Measurements from ENCODE around the gene CEP126. TPM values are rescaled to one million over a fixed set of nuclear protein-coding genes. Genes with fewer than 3 reads are reported as not detected.

The CEP126 gene
- total and polyA plus RNA-seq, 5 donors from 2014 or later, result 0.13 to 0.64 (median 0.42) TPM

DNA sequence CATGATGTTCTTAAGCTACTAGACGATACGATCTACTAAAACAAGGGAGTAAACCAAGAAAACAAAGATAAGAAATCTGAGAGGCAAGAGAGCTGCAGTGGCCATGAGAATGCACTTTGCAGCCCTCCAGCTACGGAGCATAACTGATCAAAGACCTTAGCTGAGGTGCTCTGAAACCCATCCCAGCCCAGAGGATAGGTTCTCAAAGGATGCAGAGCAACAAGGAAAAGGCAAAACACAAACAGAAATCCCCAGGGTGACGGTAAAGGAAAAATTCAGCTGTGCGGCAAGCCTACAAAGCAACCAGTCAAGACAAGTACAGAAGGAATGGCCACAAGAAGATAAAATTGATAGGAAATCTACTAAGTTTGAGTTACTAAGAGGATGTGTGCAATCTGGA lies 99.9 kb downstream of the CEP126 start:
- no peaks in the 10 kb centered on the region for H3K36me3 ChIP-seq (ENCODE audit: control insufficient read depth, insufficient read depth, low read length)
- no peak for ATAC-seq (ENCODE audit: low read depth in 2 of 2)
- H3K27me3 Mint-ChIP-seq, result peaks cover 12% of the 10 kb centered on the region
- no peak overlapping the region for H3K27ac Mint-ChIP-seq
- H3K36me3 Mint-ChIP-seq, result no peaks in the 10 kb centered on the region
- no peak overlapping the region for H3K4me3 Mint-ChIP-seq
- no peak overlapping the region for H3K4me3 ChIP-seq (ENCODE audit: low read depth, low read length)
- H3K27ac ChIP-seq (ENCODE audit: insufficient read depth, low read length, poor library complexity, severe bottlenecking), result no peak overlapping the region
- no peaks in the 10 kb centered on the region for H3K9me3 ChIP-seq (ENCODE audit: control insufficient read depth in 2 of 2, low read length in 2 of 2)
- no peaks in the 10 kb centered on the region for H3K4me1 ChIP-seq (ENCODE audit: control insufficient read depth, insufficient read depth, low read length, poor library complexity, severe bottlenecking)
- no peak for DNase-seq
- H3K27me3 ChIP-seq (ENCODE audit: control insufficient read depth, insufficient read depth, low read length), result peaks cover 2% of the 10 kb centered on the region
- H3K4me1 Mint-ChIP-seq, result no peaks in the 10 kb centered on the region
- H3K9me3 Mint-ChIP-seq, result peaks cover 0 to 2% (median 0%) of the 10 kb centered on the region in 7 donors

DNA sequence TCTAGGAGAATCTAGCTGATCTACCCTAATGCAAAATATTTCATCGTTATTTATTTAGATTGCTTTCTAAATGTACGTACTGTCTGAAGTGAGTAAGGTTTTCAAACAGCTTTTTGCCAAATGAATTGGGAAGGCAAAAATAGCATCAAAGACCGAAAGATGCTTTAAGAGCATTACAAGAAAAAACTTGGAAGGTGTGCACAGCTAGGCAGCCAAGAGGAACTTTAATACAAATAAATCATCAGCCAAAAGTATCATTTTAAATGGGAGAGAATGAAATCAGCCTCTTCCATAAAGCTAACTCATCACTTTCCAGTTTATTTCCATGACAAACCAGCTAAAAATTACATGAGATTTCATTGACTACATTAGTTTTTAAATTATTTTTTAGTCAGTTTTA lies 102.2 kb downstream of the CEP126 start:
- no peaks in the 10 kb centered on the region for H3K9me3 ChIP-seq (ENCODE audit: control insufficient read depth in 2 of 2, low read length in 2 of 2)
- H3K4me1 ChIP-seq (ENCODE audit: control insufficient read depth, insufficient read depth, low read length, poor library complexity, severe bottlenecking), result no peaks in the 10 kb centered on the region
- H3K36me3 Mint-ChIP-seq, result no peaks in the 10 kb centered on the region
- peaks cover 2% of the 10 kb centered on the region for H3K27me3 ChIP-seq (ENCODE audit: control insufficient read depth, insufficient read depth, low read length)
- H3K36me3 ChIP-seq (ENCODE audit: control insufficient read depth, insufficient read depth, low read length), result no peaks in the 10 kb centered on the region
- DNase-seq, result no peak
- no peak overlapping the region for H3K4me3 ChIP-seq (ENCODE audit: low read depth, low read length)
- no peak overlapping the region for H3K27ac ChIP-seq (ENCODE audit: insufficient read depth, low read length, poor library complexity, severe bottlenecking)
- H3K4me1 Mint-ChIP-seq, result no peaks in the 10 kb centered on the region
- no peak overlapping the region for H3K27ac Mint-ChIP-seq
- peaks cover 7% of the 10 kb centered on the region for H3K27me3 Mint-ChIP-seq
- no peak overlapping the region for H3K4me3 Mint-ChIP-seq
- ATAC-seq (ENCODE audit: low read depth in 2 of 2), result no peak
- peaks cover 0 to 2% (median 0%) of the 10 kb centered on the region in 7 donors for H3K9me3 Mint-ChIP-seq

DNA sequence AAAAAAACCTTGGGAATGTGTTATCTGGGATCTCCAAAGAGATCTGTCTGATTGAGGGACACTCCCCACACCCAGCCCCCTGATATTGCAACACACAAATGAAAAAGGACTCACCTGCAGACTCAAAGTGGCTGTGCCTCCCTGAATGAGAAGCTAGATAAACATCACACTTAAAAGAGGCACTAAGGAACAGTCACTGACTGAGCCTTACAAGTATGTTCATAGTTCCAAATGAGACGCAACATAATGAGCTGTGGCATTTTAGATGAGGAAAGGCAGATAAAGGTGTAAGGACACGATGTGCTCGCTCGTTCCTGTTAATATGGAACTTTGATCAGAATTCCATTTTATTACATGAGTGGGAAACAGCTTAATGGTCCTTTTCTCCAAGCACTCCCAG lies 111.4 kb downstream of the CEP126 start:
- Mint-ChIP-seq H3K27ac (no peak overlapping the region), H3K36me3 (no peaks in the 10 kb centered on the region), H3K4me3 (no peak overlapping the region), H3K4me1 (no peaks in the 10 kb centered on the region), H3K27me3 (peaks cover 21% of the 10 kb centered on the region), H3K9me3 (peaks cover 0 to 3% (median 0%) of the 10 kb centered on the region in 7 donors)
- no peak for DNase-seq
- Histone ChIP-seq H3K9me3 (ENCODE audit: control insufficient read depth in 2 of 2, low read length in 2 of 2) (no peaks in the 10 kb centered on the region), H3K36me3 (ENCODE audit: control insufficient read depth, insufficient read depth, low read length) (no peaks in the 10 kb centered on the region), H3K27me3 (ENCODE audit: control insufficient read depth, insufficient read depth, low read length) (peaks cover 3% of the 10 kb centered on the region), H3K4me3 (ENCODE audit: low read depth, low read length) (no peak overlapping the region), H3K4me1 (ENCODE audit: control insufficient read depth, insufficient read depth, low read length, poor library complexity, severe bottlenecking) (no peaks in the 10 kb centered on the region), H3K27ac (ENCODE audit: insufficient read depth, low read length, poor library complexity, severe bottlenecking) (no peak overlapping the region)
- ATAC-seq (ENCODE audit: low read depth in 2 of 2), result no peak

DNA sequence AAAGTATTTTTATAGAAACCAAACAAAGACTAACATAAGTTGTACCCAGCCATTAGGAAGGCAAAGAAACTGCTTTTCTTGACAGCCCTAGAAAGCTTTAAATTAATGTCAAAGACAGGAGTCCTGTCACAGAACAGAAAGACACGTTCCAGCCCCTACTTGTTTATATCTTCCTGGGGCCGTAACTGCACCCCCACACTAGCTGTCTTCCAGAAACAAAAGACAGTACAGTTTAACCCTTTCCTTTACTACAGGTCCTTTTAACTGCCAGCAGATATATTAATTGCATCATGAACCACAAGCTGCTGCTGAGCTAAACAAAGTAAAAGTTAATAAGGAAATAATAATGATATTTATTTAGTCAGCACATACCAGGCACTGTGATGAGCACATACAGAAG lies 112.1 kb downstream of the CEP126 start:
- Mint-ChIP-seq H3K36me3 (no peaks in the 10 kb centered on the region), H3K27ac (no peak overlapping the region), H3K4me3 (no peak overlapping the region), H3K27me3 (peaks cover 21% of the 10 kb centered on the region), H3K9me3 (peaks cover 0 to 3% (median 0%) of the 10 kb centered on the region in 7 donors), H3K4me1 (no peaks in the 10 kb centered on the region)
- Histone ChIP-seq H3K4me1 (ENCODE audit: control insufficient read depth, insufficient read depth, low read length, poor library complexity, severe bottlenecking) (no peaks in the 10 kb centered on the region), H3K9me3 (ENCODE audit: control insufficient read depth in 2 of 2, low read length in 2 of 2) (no peaks in the 10 kb centered on the region), H3K4me3 (ENCODE audit: low read depth, low read length) (no peak overlapping the region), H3K27me3 (ENCODE audit: control insufficient read depth, insufficient read depth, low read length) (peaks cover 3% of the 10 kb centered on the region), H3K36me3 (ENCODE audit: control insufficient read depth, insufficient read depth, low read length) (no peaks in the 10 kb centered on the region), H3K27ac (ENCODE audit: insufficient read depth, low read length, poor library complexity, severe bottlenecking) (no peak overlapping the region)
- ATAC-seq (ENCODE audit: low read depth in 2 of 2) (no peak), DNase-seq (no peak)

DNA sequence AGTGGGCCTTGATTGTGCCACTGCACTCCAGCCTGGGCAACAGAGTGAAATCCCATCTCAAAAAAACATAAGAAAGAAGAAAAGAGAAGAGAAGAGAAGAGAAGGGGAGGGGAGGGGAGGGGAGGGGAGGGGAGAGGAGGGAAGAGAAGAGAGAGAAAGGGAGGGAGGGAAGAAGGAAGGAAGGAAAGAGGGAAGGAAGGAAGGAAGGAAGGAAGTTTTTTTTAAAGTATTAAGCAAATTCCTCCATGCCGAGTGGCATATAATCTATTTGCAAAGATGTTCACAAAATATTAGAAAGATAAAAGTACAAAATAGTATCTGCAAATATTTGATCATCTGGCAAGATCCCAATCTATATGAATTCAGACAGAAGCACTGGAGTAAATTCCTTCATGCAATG lies 121.9 kb downstream of the CEP126 start:
- no peaks in the 10 kb centered on the region for H3K27me3 ChIP-seq (ENCODE audit: control insufficient read depth, insufficient read depth, low read length)
- H3K27ac ChIP-seq (ENCODE audit: insufficient read depth, low read length, poor library complexity, severe bottlenecking), result no peak overlapping the region
- DNase-seq (no peak), ATAC-seq (ENCODE audit: low read depth in 2 of 2) (no peak)
- Mint-ChIP-seq H3K27me3 (no peaks in the 10 kb centered on the region), H3K36me3 (no peaks in the 10 kb centered on the region), H3K4me1 (no peaks in the 10 kb centered on the region), H3K27ac (no peak overlapping the region), H3K9me3 (peaks cover 0 to 3% (median 0%) of the 10 kb centered on the region in 7 donors), H3K4me3 (no peak overlapping the region)
- no peaks in the 10 kb centered on the region for H3K9me3 ChIP-seq (ENCODE audit: control insufficient read depth in 2 of 2, low read length in 2 of 2)
- no peaks in the 10 kb centered on the region for H3K36me3 ChIP-seq (ENCODE audit: control insufficient read depth, insufficient read depth, low read length)
- H3K4me3 ChIP-seq (ENCODE audit: low read depth, low read length), result no peak overlapping the region
- H3K4me1 ChIP-seq (ENCODE audit: control insufficient read depth, insufficient read depth, low read length, poor library complexity, severe bottlenecking), result no peaks in the 10 kb centered on the region

DNA sequence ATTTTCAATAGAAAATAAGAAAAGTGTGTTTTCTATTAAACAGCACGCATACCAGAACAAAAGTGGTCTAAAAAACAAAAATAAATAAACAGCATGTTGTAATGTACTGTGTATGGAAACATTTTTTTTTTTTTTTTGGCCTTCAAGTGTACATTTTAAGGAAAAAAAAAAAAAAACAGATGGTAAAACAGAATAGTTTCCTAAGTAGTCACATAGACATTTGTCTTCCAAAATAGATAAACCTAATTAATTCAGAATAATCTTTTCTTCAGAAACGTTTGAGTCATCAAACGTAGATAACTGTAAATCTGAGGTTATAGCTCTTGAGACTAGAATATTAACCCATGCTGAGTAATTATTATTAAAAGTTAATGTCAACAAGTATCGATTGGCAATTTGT lies 132.0 kb downstream of the CEP126 start:
- DNase-seq (no peak), ATAC-seq (ENCODE audit: low read depth in 2 of 2) (no peak)
- no peaks in the 10 kb centered on the region for H3K9me3 ChIP-seq (ENCODE audit: control insufficient read depth in 2 of 2, low read length in 2 of 2)
- no peak overlapping the region for H3K4me3 ChIP-seq (ENCODE audit: low read depth, low read length)
- H3K4me1 ChIP-seq (ENCODE audit: control insufficient read depth, insufficient read depth, low read length, poor library complexity, severe bottlenecking), result peaks cover 8% of the 10 kb centered on the region
- H3K27ac Mint-ChIP-seq, result no peak overlapping the region
- no peaks in the 10 kb centered on the region for H3K36me3 ChIP-seq (ENCODE audit: control insufficient read depth, insufficient read depth, low read length)
- peaks cover 0 to 4% (median 0%) of the 10 kb centered on the region in 7 donors for H3K9me3 Mint-ChIP-seq
- H3K36me3 Mint-ChIP-seq, result no peaks in the 10 kb centered on the region
- peaks cover 0 to 10% (median 4%) of the 10 kb centered on the region in 4 donors for H3K4me1 Mint-ChIP-seq
- H3K27me3 ChIP-seq (ENCODE audit: control insufficient read depth, insufficient read depth, low read length), result peaks cover 8% of the 10 kb centered on the region
- peaks cover 39% of the 10 kb centered on the region for H3K27me3 Mint-ChIP-seq
- H3K27ac ChIP-seq (ENCODE audit: insufficient read depth, low read length, poor library complexity, severe bottlenecking), result no peak overlapping the region
- H3K4me3 Mint-ChIP-seq, result peak overlapping the region in 2 of 4 donors; percentile 62 to 68

DNA sequence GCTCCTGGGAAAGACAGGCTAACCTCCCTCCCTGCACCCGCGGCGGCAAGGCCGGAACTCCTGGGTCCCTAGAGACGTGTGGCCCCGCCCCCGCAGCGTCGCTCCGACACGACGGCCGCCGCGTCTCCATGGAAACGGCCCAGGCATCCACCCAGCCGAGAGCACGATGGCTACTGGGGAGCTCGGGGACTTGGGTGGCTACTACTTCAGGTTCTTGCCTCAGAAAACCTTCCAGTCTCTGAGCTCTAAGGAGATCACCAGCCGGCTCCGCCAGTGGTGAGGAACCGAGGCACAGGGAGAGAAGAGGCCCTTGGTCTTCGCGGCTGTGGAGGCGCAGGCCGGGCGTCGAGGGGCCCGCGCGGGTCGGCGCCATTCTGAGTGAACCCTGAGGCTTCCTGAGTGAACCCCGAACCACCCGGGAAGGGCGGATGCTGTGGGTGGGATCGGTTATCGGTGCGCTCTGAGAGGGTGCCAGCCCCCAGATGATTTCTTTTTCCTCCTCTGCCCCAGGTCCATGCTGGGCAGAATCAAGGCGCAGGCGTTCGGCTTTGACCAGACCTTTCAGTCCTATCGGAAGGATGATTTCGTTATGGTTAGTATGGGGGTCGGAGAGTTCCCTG lies 132.6 kb downstream of the CEP126 start, which contains the start of gene CFAP300:
CFAP300 (plus strand) TSS at position 133 of the 620 bp plus-strand sequence; CDS start at position 167, 34 bp downstream.
- Histone ChIP-seq H3K9me3 (ENCODE audit: control insufficient read depth in 2 of 2, low read length in 2 of 2) (no peaks in the 10 kb centered on the region), H3K27me3 (ENCODE audit: control insufficient read depth, insufficient read depth, low read length) (peaks cover 8% of the 10 kb centered on the region), H3K36me3 (ENCODE audit: control insufficient read depth, insufficient read depth, low read length) (no peaks in the 10 kb centered on the region), H3K27ac (ENCODE audit: insufficient read depth, low read length, poor library complexity, severe bottlenecking) (no peak within 1 kb of the TSS), H3K4me3 (ENCODE audit: low read depth, low read length) (no peak within 1 kb of the TSS), H3K4me1 (ENCODE audit: control insufficient read depth, insufficient read depth, low read length, poor library complexity, severe bottlenecking) (peaks cover 8% of the 10 kb centered on the region)
- Mint-ChIP-seq H3K27ac (peak within 1 kb of the TSS in 1 of 3 donors; percentile 38), H3K9me3 (peaks cover 0 to 4% (median 0%) of the 10 kb centered on the region in 7 donors), H3K36me3 (no peaks in the 10 kb centered on the region), H3K4me3 (peak within 1 kb of the TSS in 3 of 4 donors; percentile 27 to 68 (median 62)), H3K4me1 (peaks cover 0 to 10% (median 4%) of the 10 kb centered on the region in 4 donors), H3K27me3 (peaks cover 39% of the 10 kb centered on the region)
- peak in 1 of 2 donors; percentile 45 for ATAC-seq (ENCODE audit: low read depth in 2 of 2)
- peak in 2 of 3 donors; percentile 11 to 62 for DNase-seq
